ENCODE measurements around the gene PTP4A2.
"Not testable (repeated sequence)": the region's sequence is repeated elsewhere in the genome, so short reads cannot be mapped to it uniquely, and the experiment has no call there.

Gene PTP4A2

DNA sequence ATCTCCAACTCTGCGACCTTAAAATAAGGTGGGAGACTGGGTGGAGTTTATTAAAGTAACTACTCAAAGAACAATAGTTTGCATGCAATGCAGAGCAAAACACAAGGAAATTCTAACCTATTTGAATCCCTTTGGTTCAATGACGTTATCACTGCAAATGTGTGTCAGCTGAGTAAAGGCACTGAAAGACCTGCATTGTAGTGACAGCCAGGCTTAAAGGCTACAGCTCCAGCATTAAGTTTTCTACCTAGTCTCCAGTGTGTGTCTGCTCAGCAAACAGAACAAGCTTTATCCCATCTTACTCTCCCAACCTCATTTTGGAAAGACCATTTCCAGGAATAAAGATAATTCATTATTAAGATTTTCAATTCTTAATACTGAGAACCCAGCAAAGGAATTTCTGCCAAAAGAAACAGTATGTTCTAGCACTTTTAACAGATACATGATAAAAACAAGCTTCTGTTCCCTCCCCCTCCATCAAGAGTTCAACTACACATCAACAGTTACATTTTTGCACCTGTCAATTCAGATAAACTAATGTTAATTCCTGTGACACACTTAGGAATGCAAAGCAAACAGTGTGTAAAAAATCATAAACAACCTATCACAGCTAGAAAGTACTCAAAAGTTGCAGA is 14.2 kb downstream of the PTP4A2 start:
- no peak for DNase-seq

DNA sequence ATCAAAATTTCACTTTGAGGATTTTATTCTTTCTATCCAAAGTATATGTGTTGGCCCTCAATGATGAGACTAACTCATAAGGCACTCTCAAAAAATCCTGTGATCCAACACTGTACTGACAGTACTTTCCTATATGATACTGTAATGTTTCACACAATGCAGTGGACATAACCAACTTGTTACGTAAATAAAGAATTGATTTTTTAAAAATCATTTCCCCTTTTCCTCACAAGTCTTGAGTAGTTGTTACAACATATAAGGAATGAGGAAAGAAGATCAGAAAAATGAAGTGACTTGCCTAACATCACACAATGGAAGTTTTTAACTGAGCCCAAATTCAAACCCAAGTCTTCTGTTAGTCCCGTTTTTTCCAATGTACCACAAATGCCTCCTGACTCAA is 17.2 kb downstream of the PTP4A2 start:
- DNase-seq = no peak

- no peak for DNase-seq
These were observed 18.6 kb downstream of the PTP4A2 start for GRCh38 chr1:31919591-31919990.

- no peak for DNase-seq
These were observed 22.7 kb downstream of the PTP4A2 start for GRCh38 chr1:31915438-31915837.

GRCh38 chr1:31913968-31914367 is 24.2 kb downstream of the PTP4A2 start:
- DNase-seq = no peak

DNA sequence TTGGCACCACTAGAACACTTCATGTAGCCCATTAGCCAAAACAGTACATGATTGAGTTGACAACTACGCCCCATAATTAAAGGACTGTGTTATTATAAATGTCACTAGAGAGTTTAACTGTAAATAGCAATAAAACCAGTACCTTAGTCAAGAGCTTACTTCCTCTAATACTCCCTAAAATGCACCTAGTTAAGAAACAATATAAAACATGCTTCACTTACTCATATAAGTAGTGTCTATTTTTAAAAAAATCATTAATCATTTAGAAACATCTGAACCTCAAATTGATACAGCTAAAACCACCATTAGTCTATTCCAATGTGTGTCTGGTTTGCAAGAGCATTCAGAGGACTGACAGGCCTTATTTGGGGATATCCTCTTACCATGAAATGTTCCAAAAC is 25.3 kb downstream of the PTP4A2 start:
- no peak for DNase-seq

GRCh38 chr1:31911994-31912780 is 26.0 kb downstream of the PTP4A2 start:
- DNase-seq = no peak

- no peak for DNase-seq
These were observed 27.2 kb downstream of the PTP4A2 start for GRCh38 chr1:31910933-31911332.

- no peak for DNase-seq
These were observed 28.5 kb downstream of the PTP4A2 start for GRCh38 chr1:31909691-31910090.

DNA sequence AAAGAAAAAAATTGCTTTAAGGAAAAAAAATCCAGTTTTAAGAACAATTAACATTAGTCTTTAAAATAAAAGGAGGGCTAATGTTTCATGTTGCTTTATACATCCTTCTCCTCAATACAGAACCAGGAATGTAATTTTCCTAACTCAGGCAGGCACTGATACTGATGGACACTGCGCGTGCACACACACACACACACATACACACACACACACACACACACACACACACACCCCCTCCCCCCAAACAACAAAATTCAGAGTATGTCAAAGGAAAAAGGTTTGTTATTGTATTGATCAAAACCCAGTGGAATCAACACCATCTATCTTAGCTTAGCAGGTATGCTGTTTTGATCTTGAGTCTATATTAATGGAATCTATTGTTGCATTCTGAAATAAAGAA is 31.6 kb downstream of the PTP4A2 start:
- DNase-seq = no peak

DNA sequence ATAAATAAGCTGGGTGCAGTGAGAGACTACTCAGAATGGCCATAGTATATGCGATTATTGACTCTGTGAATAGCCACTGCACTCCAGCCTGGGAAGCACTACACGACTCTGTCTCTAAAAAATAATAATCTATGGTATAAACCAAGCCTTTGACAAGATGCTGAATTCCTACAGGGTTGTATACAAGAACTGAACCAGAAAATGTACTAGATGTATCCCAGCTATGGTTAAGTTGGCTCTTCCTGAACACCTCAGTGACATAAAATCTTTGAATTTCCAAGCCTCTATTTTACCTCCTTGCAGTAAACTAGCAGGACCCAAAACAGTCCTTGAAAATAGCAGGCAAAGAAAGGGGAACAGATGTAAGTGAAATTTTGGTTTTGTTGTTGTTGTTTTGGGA is 32.5 kb downstream of the PTP4A2 start:
- no peak for DNase-seq

GRCh38 chr1:31905093-31905509 is 33.1 kb downstream of the PTP4A2 start:
- DNase-seq = no peak

- no peak for DNase-seq
These were observed 33.7 kb downstream of the PTP4A2 start for GRCh38 chr1:31904339-31905092.

GRCh38 chr1:31902510-31902860 is 35.7 kb downstream of the PTP4A2 start:
- no peak for DNase-seq

GRCh38 chr1:31901838-31902509 is 36.2 kb downstream of the PTP4A2 start:
- no peak for DNase-seq

- DNase-seq = no peak
These were observed 37.4 kb downstream of the PTP4A2 start for GRCh38 chr1:31900790-31901189.

DNA sequence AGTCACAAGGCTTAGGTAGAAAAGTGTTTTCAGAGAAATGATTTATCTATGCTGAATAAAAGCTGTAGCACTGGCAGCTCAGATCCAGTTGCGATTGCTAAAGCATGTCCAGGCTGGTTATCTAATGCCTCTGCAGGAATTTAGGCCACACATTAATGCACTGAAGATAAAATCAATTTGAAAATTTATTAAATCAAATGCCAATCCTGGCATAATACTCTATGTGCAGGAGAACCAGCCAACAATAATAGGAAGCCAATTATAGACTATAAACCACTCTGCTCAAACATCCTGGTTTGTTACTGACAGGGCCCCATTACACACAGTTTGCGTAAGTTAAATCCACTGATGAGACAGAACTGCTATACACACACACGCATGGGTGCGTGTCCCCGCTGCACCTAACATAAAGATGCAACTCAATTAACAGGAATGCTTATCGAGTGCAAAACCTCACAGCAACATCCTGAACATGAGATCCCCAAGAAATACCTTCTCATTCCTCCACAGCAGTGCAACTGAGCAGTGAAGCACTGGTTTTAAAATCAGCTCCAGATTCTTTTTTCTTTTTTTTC is 40.6 kb downstream of the PTP4A2 start:
- DNase-seq = no peak

DNA sequence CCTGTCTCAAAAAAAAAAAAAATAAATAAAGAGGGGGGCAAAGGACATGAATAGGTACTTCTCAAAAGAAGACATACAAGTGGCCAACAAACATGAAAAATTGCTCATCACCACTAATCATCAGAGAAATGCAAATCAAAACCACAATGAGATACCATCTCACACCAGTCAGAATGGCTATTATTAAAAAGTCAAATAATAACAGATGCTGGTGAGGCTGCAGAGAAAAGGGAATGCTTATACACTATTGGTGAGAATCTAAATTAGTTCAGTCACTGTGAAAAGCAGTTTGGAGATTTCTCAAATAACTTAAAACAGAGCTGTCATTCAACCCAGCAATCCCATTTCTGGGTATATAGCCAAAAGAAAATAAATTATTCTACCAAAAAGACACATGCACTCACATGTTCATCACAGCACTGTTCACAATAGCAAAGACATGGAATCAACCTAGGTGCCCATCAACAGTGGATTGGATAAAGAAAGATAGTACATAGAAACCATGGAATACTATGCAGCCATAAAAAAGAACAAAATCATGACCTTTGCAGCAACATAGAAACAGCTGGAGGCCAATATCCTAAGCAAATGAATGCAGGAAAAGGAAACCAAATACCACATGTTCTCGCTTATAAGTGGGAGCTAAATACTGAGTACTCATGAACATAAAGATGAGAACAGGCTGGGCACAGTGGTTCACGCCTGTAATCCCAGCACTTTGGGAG is 42.5 kb downstream of the PTP4A2 start:
- not testable (repeated sequence) for DNase-seq

- DNase-seq = no peak
These were observed 46.9 kb downstream of the PTP4A2 start for GRCh38 chr1:31891280-31891679.

- no peak for DNase-seq
These were observed 49.9 kb downstream of the PTP4A2 start for GRCh38 chr1:31888291-31888690.

DNA sequence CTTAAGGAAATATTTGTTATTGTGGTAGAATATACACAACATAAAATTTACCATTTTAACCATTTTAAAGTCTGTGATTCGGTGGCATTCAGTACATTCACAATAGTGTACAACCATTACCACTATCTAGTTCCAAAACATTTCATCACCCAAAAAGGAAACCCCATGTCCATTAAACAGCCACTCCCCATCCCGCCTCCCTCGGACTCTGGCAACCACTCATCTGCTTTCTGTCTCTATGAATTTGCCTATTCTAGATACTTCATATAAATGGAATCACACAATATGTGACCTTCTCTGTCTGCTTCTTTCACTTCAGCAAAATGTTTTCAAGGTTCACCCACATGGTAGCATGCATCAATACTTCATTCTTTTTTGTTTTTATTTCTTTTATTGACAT is 51.3 kb downstream of the PTP4A2 start:
- DNase-seq = no peak

DNA sequence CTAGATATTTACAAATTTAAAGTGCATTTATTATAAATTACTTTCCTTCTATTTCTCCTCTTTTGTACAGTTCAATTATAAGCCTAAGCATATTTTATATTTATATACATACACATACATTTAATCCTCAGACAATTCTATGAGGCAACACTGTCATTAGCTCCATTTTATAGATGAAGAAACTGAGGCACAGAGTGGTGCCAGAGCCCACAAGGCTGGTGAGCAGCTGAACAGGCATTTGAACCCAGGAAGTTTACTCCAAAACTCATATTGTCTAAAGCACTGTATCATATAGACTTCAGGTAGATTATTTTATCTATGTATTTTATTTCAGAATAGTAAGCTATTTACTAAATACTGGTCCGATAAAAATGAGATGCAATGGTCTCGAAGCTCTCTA is 52.3 kb downstream of the PTP4A2 start:
- DNase-seq = no peak
